Adrenal gland (tissue), 12 donors: ENCODE data around the gene TMEM140. TPM values are rescaled to one million over a fixed set of nuclear protein-coding genes. Genes with fewer than 3 reads are reported as not detected.
A peak's percentile ranks its signal among the peaks of the same experiment; 100 is the strongest.

Source experiments
- DNase-seq, 7 donors: peaks; one replicate each; pipeline ENCODE4 v3.0.0-alpha.2; 2019 to 2020
- H3K27ac ChIP-seq, 5 donors: fragments of 200-600 bp; sonication (generic) in 4 of 5; 1 replicate in 3 of 5; 2 replicates in 2 of 5; pipeline versions ENCODE4 v1.5.1 to v1.8.0; 2016 to 2020; ENCODE audit warnings: mild to moderate bottlenecking in 1 of 5
- H3K27me3 ChIP-seq: fragments of 200-600 bp; 2 replicates; pipeline ENCODE4 v1.8.0; 2021
- H3K36me3 ChIP-seq, 2 donors: fragments of 200-600 bp; replicated peaks in 1 of 2; 1 replicate in 1 of 2; 2 replicates in 1 of 2; pipeline versions ENCODE4 v1.5.1 to v1.8.0; 2018 to 2022
- H3K4me1 ChIP-seq, 2 donors: fragments of 200-600 bp; replicated peaks in 1 of 2; 1 replicate in 1 of 2; 2 replicates in 1 of 2; pipeline versions ENCODE4 v1.5.1 to v1.8.0; 2018 to 2021
- H3K4me3 ChIP-seq, 4 donors: fragments of 200-600 bp; sonication (generic) in 3 of 4; one replicate each; pipeline ENCODE4 v1.5.1; 2016 to 2018
- H3K9me3 ChIP-seq, 3 donors: fragments of 200-600 bp; sonication (generic) in 1 of 3; replicated peaks in 1 of 3; 1 replicate in 2 of 3; 2 replicates in 1 of 3; pipeline versions ENCODE4 v1.5.1 to v1.8.0; 2016 to 2021
- POLR2A ChIP-seq, 2 donors: fragments of 450-650 bp; IDR thresholded peaks; one replicate each; pipeline ENCODE4 v1.6.1; 2017; ENCODE audit warnings: antibody characterized with exemption in 2 of 2, mild to moderate bottlenecking in 2 of 2, moderate library complexity in 1 of 2
- WGBS, 4 donors: extraction: QIAGEN DNeasy Blood & Tissue Kit in 2 of 4; methylation state at CpG; one replicate each; pipeline versions ENCODE4 v1.1.5 to v1.1.7; 2013 to 2017; 5-methylcytosine and 5-hydroxymethylcytosine counted together
- intact Hi-C, 2 donors: fragments of 100-400 bp; cut with DNase I; formaldehyde crosslinking; loops; one replicate each; pipeline versions ENCODE4 v1.14.1 to v1.15.0; 2022 to 2023
- polyA plus RNA-seq, 3 donors: library from polyadenylated mRNA; stranded (reverse); fragments of 200-250 nt in 2 of 3; fragments of 350-450 nt in 1 of 3; fragmentation: Illumina TruSeq in 1 of 3; extraction: RNeasy Lipid Tissue Mini Kit (QIAGEN cat#74804) in 1 of 3; gene quantifications; one replicate each; pipeline ENCODE4 v1.2.3, GENCODE V29; 2013 to 2014
- total RNA-seq, 9 donors: library from RNA; depleted of rRNA in 4 of 9; stranded (reverse); fragments of >200 nt in 4 of 9; fragments of 120-200 nt in 1 of 9; fragmentation: NEBNext Ultra II Directional in 1 of 9; extraction: Animal tissue kit (Norgen Biotek cat#: 25700) in 1 of 9; gene quantifications; one replicate each; pipeline versions ENCODE4 v1.1.0 to v1.2.4, GENCODE V29; 2013 to 2023
- TF ChIP-seq, protein P1 (sequence below), 6 experiments: fragments of 450-650 bp in 4 of 6; fragments of 200-600 bp in 2 of 6; sonication (generic) in 1 of 6; IDR thresholded peaks; 1 replicate in 5 of 6; 2 replicates in 1 of 6; pipeline versions ENCODE4 v1.5.1 to v1.8.0; 2016 to 2021; ENCODE audit warnings: antibody characterized with exemption in 6 of 6, mild to moderate bottlenecking in 2 of 6, moderate library complexity in 1 of 6
- donor health status: healthy with polysubstance abuse.
- donor health status: Bipolar disorder and iron deficiency.
- donor health status: DM: yes; HTN: yes; CAD: no.
- donor health status: DM: no; HTN: no; CAD: no.
- donor health status: DM: no; HTN: no; CAD: no.
- donor health status: DM: yes; HTN: yes; CAD: no.

The TMEM140 gene
- total and polyA plus RNA-seq, 12 donors: 9.4 to 62.9 (median 25.1) TPM

- Histone ChIP-seq H3K4me1 (peaks cover 32 to 46% of the 10 kb centered on the region in 2 donors), H3K4me3 (peak overlapping the region in 1 of 4 donors; percentile 75), H3K27me3 (no peaks in the 10 kb centered on the region), H3K27ac (peak overlapping the region in 3 of 5 donors; percentile 13 to 56 (median 26)), H3K9me3 (peaks cover 0 to 5% (median 0%) of the 10 kb centered on the region in 3 donors), H3K36me3 (no peaks in the 10 kb centered on the region)
- no peak for DNase-seq
- no peak for TF ChIP-seq POLR2A (IDR thresholded peaks at IDR 0.05)
- TF ChIP-seq, protein P1, sequence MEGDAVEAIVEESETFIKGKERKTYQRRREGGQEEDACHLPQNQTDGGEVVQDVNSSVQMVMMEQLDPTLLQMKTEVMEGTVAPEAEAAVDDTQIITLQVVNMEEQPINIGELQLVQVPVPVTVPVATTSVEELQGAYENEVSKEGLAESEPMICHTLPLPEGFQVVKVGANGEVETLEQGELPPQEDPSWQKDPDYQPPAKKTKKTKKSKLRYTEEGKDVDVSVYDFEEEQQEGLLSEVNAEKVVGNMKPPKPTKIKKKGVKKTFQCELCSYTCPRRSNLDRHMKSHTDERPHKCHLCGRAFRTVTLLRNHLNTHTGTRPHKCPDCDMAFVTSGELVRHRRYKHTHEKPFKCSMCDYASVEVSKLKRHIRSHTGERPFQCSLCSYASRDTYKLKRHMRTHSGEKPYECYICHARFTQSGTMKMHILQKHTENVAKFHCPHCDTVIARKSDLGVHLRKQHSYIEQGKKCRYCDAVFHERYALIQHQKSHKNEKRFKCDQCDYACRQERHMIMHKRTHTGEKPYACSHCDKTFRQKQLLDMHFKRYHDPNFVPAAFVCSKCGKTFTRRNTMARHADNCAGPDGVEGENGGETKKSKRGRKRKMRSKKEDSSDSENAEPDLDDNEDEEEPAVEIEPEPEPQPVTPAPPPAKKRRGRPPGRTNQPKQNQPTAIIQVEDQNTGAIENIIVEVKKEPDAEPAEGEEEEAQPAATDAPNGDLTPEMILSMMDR (IDR thresholded peaks at IDR 0.05): no peak
- WGBS, 4 donors: 76 to 93% (median 84%) methylated on average over 2 of the region's 2 CpGs
- intact Hi-C loops: no loop called here
Measured at GRCh38 chr7:135151132-135151531, 3.3 kb downstream of the TMEM140 start.

GRCh38 chr7:135151533-135151932, 3.7 kb downstream of the TMEM140 start:
- Histone ChIP-seq H3K4me3 (no peak overlapping the region), H3K9me3 (peaks cover 0 to 9% (median 0%) of the 10 kb centered on the region in 3 donors), H3K36me3 (no peaks in the 10 kb centered on the region), H3K27ac (peak overlapping the region in 1 of 5 donors; percentile 56), H3K27me3 (no peaks in the 10 kb centered on the region), H3K4me1 (peaks cover 29 to 44% of the 10 kb centered on the region in 2 donors)
- WGBS, 4 donors: 47 to 74% (median 51%) methylated on average over 4 to 6 of the region's 6 CpGs
- DNase-seq: peak in 2 of 7 donors; percentile 24 to 61
- TF ChIP-seq, protein P1 (IDR thresholded peaks at IDR 0.05): no peak
- TF ChIP-seq POLR2A (IDR thresholded peaks at IDR 0.05): no peak
- intact Hi-C loops: no loop called here

- no peak overlapping the region for H3K27ac ChIP-seq
- TF ChIP-seq POLR2A (IDR thresholded peaks at IDR 0.05): no peak
- TF ChIP-seq, protein P1 (IDR thresholded peaks at IDR 0.05): no peak
- 53 to 100% (median 94%) methylated on average over 1 of the region's 1 CpG for WGBS, 4 donors
- no peak for DNase-seq
- no peaks in the 10 kb centered on the region for H3K36me3 ChIP-seq
- no peaks in the 10 kb centered on the region for H3K27me3 ChIP-seq
- no peak overlapping the region for H3K4me3 ChIP-seq
- intact Hi-C loops: no loop called here
- peaks cover 0 to 10% (median 0%) of the 10 kb centered on the region in 3 donors for H3K9me3 ChIP-seq
- peaks cover 20 to 35% of the 10 kb centered on the region in 2 donors for H3K4me1 ChIP-seq
Measured at GRCh38 chr7:135152442-135152841, 4.6 kb downstream of the TMEM140 start.

GRCh38 chr7:135154734-135155133, 6.9 kb downstream of the TMEM140 start:
- peaks cover 0 to 10% (median 0%) of the 10 kb centered on the region in 3 donors for H3K9me3 ChIP-seq
- DNase-seq: no peak
- no peak overlapping the region for H3K4me3 ChIP-seq
- TF ChIP-seq, protein P1 (IDR thresholded peaks at IDR 0.05): no peak
- TF ChIP-seq POLR2A (IDR thresholded peaks at IDR 0.05): no peak
- no peaks in the 10 kb centered on the region for H3K27me3 ChIP-seq
- 94 to 97% (median 95%) methylated on average over 1 of the region's 1 CpG for WGBS, 4 donors
- H3K4me1 ChIP-seq: peaks cover 12 to 32% of the 10 kb centered on the region in 2 donors
- intact Hi-C loops: no loop called here
- H3K27ac ChIP-seq: no peak overlapping the region
- no peaks in the 10 kb centered on the region for H3K36me3 ChIP-seq
